Hematopoietic multipotent progenitor cell treated with erythropoietin and hydrocortisone succinate and interleukin-3 and kit ligand, for 17 days (in vitro differentiated cells): ENCODE data around the gene SETD2.

Experiments used
- DNase-seq: peaks from one replicate; pipeline ENCODE4 v3.0.0-alpha.2; 2015; ENCODE audit warnings: low spot score

The SETD2 gene

DNA sequence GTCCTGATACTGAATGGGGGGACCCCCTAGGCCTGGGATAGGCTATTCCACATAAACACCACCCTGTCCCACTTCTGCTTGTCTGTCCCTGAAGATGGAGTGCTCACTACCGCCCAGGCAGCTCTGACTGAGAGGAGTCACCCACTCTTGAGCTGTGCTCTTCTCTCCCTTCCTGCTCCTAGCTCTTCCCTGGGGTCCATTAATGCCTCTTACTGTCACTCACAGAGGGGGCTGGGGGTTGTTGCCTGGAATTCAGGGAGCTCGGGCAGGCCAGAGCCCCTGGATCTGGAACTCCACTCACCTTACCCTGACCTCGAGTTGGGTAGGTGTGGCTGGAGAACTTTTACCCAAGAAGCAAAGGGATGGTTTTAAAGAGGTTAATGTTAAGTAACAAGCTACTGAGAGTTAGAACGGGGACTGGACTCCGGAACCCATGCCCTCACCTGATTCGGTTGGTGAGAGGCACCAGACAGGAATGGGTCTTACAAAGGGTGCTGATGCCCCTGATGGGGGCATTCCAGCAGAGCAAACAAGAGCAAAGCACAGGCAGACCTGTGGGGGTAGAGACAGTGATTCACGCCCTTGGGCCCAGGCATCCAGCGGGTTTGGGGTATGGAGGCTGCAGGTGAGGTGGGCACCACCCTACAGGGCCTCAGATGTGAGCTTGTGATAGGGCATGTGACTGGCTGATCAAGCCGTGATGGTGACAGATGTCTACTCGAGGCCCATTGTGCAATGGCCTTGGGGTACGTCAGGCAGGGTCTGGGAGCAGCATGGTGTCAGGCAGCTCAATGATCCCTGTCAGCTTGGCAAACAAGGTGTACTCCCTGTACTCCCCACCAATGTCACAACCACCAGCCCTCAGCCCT is 179.1 kb downstream of the SETD2 start:
- DNase-seq = no peak

GRCh38 chr3:46982546-46982945 is 181.4 kb downstream of the SETD2 start:
- DNase-seq = no peak

DNA sequence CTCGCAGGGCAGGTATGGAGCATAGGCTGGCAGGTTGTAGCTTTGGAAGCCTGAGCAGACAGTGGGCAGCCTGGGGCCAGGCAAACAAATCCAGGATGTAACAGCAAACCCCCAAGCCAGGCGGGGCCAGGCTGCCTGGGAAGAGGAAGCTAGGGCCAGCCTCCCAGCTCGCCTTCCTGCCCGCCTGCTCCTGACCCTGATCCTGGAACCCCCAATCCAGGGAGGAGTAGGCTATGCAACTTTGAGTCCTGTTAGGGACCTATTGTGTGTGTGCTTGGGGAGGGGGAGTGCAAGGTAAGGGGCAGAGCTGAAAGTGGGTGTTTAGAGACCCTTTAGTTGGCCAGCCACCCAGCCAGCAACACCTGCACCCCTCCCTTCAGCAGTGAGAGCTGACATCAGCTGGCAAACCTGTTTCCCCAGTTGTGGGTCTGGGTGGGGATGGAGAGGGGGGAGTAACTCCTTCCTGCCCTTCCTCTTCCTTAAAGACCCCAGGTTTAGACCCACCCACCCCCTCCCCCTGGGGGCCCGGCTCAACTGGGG is 181.9 kb downstream of the SETD2 start:
- DNase-seq = no peak

- DNase-seq = peak; percentile 25
Measured at GRCh38 chr3:46979958-46980497, 183.9 kb downstream of the SETD2 start.

- DNase-seq = peak; percentile 96
Measured at GRCh38 chr3:46978985-46979944, 184.6 kb downstream of the SETD2 start, which contains the start of gene NBEAL2. Gene NBEAL2 (plus strand): TSS chr3:46979666. CDS start chr3:46979862, 196 bp downstream.

- DNase-seq = no peak
Measured at GRCh38 chr3:46978381-46978780, 185.5 kb downstream of the SETD2 start.

- DNase-seq = no peak
Measured at GRCh38 chr3:46977811-46978195, 186.1 kb downstream of the SETD2 start.

GRCh38 chr3:46976326-46977190 is 187.4 kb downstream of the SETD2 start, which contains the start of gene CCDC12:
Gene CCDC12 (minus strand): TSS chr3:46976745. CDS start chr3:46976732, 13 bp downstream.
- DNase-seq = peak; percentile 99

GRCh38 chr3:46974421-46975171 is 189.3 kb downstream of the SETD2 start:
- no peak for DNase-seq

GRCh38 chr3:46972396-46972795 is 191.5 kb downstream of the SETD2 start:
- DNase-seq = no peak

- DNase-seq = no peak
Measured at GRCh38 chr3:46971742-46972141, 192.2 kb downstream of the SETD2 start.

DNA sequence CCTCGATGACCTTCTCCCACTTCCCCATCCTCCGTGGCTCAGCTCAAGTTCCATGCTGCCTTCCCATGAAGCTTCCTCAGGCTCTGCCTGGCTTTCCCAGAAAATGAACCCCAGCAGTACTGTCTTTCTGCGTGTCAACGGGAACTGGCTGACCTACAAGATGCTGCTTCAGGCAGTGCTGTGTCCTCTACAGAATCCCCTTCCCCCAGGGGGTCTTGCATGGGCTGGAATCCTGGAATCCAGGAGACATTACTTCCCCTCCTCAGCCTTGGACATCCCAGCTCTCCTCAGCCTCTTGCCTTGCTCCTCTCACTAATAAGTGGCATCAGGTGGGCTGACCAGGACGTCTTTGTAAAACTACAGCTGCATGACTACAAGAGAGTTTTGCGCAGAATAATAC is 192.8 kb downstream of the SETD2 start:
- no peak for DNase-seq

DNA sequence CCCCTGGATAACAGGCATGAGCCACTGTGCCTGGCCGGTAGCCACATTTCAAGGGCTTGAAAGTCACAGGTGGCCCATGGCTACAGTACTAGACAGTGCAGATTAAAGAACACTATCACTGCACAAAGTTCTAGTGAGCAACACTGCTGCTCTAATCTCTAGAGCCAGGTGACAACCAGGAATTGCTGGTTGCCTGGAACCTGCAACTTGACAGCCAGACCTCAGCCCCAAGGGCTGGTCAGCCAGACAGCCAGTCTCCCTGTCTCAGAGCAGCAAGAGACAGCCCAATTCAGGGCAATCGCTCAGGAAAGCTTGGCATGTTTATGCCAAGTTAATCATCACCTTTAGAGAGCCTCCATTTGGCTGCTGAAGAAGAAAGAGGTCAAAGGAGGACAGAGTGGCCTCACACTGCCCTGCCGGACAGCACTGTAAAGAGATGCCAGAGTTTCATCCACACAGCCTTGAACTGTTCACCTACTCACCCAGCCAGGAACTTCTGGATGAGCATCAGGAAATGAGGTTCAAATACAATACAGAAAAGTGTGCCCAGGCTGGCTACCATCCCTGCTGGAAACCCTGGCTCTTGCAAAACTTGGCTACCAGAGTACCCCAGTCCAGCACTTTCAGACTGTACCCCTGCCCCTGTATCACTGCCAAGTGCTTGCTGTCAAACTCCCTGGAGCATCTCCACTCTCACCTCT is 193.4 kb downstream of the SETD2 start:
- DNase-seq = no peak

DNA sequence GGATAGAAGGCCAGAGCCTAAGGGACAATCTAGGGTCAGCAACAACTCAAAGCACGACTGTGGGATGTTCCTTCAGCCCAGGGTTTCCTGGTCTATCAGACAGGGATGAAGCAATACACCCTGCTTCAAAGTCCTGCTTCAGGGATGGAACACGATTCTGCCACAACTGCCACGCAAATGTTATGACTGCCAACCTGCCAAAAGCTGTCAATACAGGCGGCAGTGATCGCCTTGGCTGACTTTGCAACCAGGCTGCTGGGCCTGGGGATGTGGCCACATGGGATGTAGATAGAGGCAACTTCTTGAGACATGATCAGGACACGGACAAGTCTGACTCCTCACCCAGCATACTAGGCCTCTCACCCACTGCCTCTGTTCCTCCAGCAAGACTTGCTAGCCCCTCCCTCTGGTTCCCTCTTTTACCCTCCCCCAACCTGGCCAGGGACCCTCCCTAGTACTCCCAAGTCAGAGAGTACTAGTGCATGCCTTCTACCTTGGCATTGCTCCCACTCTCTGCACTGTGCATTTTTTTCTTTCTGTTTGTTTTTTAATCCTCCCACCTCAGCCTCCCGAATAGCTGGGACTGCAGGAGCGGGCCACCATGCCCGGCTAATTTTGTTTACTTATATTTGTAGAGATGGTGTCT is 195.0 kb downstream of the SETD2 start:
- no peak for DNase-seq

DNA sequence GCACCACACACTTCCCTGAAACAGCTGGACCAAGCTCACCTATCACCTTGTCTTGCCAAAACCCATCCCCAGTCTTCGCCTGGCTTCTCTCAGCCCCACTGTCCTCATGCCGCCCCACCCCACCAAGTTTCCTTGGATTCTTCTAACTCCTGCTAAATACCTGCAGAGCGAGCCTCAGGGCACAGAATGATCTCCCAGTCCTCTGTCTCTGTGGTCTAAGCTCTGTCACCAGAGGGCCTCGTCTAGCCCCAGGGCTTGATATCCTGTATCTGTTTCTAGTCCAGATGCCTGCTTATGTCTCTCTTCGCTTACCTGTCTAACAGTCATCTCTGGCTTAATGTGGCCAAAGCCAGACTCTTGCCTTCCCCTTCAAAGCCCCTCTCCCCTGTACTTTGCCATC is 197.1 kb downstream of the SETD2 start:
- no peak for DNase-seq
